NCI-H2107 (cell line): ENCODE measurements around the gene MPL.
"Not testable (repeated sequence)": the region's sequence is repeated elsewhere in the genome, so short reads cannot be mapped to it uniquely, and the experiment has no call there.

Experiments used
- DNase-seq: peaks from one replicate; lab custom pipeline; 2025; lab: John Stamatoyannopoulos, UW

The MPL gene

DNA sequence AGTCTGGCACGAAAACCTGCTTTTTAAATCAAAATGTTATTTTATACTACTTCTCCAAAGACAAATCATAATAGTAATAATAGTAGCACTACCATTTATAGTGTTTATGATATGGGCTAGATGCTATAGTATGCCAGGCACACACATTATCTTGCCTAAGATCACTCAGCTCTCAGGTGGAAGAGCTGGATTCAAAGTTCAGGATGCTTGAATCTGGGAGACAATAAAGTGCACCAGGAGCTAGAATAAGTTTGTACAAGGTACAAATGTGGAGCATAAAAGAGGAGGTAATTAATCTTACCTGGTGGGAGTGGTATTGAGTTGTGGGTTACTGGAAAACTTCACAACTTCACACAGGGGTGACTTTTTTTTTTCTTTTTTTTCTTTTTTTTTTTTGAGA lies 40.2 kb downstream of the MPL start:
- no peak for DNase-seq

GRCh38 chr1:43379476-43379875 lies 41.9 kb downstream of the MPL start:
- DNase-seq: no peak

DNA sequence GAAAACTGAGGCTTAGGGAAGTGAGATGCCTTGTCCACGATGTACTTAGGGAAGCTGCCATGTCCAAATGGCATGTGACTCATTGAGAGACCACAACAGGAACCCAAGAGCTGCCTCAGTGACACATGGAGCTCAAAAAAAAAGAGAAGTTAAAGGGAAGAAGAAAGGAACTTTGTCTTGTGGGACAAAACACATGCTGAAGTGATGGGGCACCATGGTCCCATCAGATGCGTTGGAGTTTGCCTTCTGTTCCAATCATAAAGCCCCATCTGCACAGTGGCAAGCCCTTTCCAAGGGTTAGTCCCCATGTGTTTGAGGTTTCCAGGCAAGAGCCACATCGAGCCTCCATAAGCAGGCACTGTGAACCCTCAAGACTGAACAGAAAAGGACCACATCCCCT lies 44.0 kb downstream of the MPL start:
- DNase-seq: no peak

DNA sequence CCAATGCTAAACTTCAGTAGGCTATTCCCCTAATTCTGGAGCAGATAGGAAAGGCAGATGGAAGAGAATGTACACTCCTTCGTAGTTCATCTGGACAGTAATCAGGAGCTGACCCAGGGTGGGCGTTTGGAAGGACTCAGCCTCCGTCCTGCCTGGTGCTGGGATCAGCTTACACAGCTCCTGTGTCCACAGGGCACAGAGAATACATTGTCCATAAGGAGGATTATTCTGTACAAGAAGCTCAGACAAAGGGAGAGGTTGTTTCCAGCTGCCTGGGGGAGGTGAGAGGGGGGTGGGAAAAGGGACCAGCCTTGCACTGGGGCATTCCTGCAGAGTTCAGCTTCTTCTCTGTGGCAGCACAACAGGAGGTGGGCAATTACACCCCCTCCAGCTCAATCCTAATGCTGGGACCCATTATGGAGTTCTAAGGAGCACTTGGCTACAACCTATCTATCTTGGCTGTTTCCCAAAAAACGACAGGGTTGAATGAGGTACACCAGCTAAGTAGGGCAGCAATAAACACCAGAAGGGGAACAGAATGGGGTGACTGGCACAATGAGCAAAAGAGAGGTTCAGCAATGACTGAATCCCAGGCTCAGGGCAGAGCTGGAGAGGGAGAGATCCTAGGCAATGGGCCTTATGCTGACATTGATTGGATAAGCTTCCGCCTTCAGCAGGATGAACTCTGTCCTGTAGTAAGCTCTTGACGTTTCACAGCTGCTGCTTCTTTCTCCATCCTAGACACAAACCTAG lies 44.6 kb downstream of the MPL start:
- DNase-seq: peak; percentile 23

DNA sequence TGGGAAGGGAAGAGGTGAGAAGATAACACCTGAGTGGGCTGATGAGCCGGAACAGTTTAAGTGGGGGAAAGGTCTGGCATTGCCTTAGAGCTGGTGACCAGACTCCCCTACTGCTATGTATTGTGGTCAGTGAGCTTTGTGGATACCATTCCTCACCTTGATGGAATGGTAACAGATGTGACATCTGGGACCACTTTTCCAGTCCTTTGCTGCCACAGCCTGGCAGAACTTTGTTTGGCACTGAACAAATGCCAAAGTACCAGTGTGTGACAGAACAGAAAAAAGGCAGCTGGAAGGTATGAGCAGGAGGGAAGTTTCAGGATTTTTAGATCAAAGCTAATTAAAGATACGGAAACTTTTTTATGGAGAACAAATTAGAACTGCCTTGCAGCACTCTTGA lies 45.8 kb downstream of the MPL start:
- no peak for DNase-seq

DNA sequence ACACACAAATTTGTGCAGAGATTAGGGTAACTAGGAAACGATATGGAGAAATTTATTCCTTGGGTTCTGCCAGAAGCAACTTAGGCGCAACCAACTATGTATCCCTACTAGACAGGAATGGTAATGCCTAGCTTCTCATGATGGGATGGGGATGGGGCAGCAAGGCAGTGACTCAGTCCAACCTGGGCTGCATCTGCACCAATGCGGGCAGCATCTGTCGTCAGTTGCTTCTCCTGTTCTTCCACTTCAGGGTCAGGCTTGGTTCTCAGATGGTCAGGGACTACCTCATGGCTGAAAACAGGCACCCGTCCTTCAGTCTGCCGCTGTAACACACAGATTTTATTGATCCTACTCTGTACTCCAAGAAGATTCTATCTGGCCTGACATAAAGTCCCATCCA lies 49.1 kb downstream of the MPL start:
- DNase-seq: no peak

- DNase-seq: no peak
Observed at GRCh38 chr1:43387976-43388599, 50.5 kb downstream of the MPL start.

- DNase-seq: no peak
Observed at GRCh38 chr1:43388613-43389012, 51.0 kb downstream of the MPL start.

- peak; percentile 86 for DNase-seq
Observed at GRCh38 chr1:43389326-43390313, 52.0 kb downstream of the MPL start, which contains the start of the genes MED8 and SZT2. TSS of gene MED8 (minus strand) at chr1:43389800. CDS start at chr1:43389764, 36 bp downstream. TSS of gene SZT2 (plus strand) at chr1:43389899. CDS start at chr1:43389969, 70 bp downstream.

DNA sequence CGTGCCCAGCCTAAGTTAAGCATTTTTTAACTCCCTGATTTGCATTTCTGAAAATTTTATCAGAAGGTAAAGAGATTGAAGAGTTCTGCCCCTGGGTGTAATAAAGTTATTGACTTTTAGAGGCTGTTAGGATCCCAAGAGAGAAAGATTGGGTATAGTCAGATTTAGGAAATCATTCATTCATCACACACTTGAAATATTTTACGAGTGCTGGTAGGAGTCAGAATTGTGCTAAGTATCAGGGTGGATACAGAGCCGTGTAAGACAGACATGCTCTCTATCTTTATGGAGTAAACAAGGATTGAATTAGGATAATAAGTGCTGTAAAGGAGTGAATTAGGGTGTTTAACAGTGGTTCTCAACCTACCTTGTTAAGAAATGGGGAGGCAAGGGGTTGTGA lies 55.1 kb downstream of the MPL start:
- DNase-seq: no peak

DNA sequence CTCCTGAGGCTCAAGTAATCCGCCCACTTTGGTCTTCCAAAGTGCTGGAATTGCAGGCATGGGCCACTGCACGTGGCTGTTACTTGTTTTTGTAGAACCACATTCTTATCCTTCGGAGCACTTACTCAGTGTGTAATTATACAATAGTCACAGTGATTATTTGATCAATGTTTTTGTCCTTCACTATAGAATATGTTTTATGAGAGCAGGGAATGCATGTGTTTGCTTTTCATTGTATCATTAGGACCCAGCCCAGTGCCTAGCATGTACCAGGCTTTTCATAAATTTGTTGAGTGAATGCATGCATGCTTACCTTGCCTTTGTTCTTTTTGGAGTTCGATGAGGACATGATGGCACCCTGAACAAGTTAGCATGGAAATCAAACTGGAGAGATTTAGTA lies 57.9 kb downstream of the MPL start:
- no peak for DNase-seq

DNA sequence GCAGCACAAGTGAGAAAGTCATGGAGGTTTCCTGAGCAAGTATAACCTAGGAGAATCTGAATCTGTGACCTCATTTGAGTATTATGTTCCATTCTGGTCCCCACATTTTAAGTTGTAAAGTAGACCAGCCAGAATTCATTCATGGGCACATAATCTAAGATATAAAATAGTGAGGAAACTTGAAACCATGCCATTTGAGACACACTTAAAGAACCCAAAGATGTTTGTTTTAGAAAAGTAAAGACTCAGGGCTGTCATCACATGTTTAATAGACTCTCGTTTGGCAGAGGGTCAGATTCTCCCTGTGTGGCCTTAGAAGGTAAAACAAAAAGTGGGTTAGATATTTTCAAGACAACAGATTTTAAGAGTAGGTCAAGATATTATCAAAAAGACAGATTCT lies 58.4 kb downstream of the MPL start:
- no peak for DNase-seq

DNA sequence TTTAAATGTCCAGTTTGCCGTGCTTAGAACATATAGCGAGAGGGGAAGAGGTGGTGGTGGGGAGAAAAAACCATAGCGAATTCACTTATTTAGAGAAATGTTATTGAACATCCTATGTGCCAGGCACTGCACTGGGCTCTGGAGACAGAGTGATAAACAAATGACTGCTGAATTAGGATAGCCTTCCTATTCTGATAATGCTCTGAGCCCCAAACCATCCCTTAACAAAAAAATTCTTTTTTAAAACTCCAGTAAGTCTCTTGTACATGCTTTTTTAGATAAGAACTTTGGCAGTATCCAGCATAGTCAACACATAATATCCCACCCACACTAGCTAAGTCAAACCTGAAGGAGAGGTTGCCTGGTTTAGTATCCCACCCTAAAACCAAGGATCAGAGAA lies 60.6 kb downstream of the MPL start:
- no peak for DNase-seq

DNA sequence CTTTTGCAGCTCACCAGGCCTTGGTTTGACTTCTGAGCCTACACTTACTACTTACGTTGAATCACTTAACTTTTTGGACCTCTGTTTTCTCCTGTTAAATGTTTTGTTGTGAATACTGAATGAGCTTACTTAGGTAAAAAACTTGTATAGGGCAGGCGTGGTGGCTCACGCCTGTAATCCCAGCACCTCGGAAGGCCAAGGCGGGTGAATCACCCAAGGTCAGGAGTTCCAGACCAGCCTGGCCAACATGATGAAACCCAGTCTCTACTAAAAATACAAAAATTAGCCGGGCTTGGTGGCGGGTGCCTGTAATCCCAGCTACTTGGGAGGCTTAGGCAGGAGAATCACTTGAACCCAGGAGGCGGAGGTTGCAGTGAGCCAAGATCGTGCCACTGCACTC lies 62.8 kb downstream of the MPL start:
- DNase-seq: not testable (repeated sequence)

- DNase-seq: no peak
Observed at GRCh38 chr1:43402089-43402865, 64.7 kb downstream of the MPL start.
